NT2/D1 (cell line): ENCODE results near the gene PODXL2.
"Not testable (repeated sequence)": the region's sequence is repeated elsewhere in the genome, so short reads cannot be mapped to it uniquely, and the experiment has no call there.

Experiments
- SUZ12 ChIP-seq: IDR thresholded peaks from 2 replicates; pipeline ENCODE4 v1.6.1; 2011; ENCODE audit not compliant: insufficient read length, insufficient read depth; ENCODE audit errors: extremely low read depth
- YY1 ChIP-seq: IDR thresholded peaks from 2 replicates; pipeline ENCODE4 v1.6.1; 2011; ENCODE audit not compliant: insufficient read length, insufficient read depth
- ZNF274 ChIP-seq: IDR thresholded peaks from 2 replicates; pipeline ENCODE4 v1.6.1; 2011; ENCODE audit warnings: mild to moderate bottlenecking, low read depth, low read length

DNA sequence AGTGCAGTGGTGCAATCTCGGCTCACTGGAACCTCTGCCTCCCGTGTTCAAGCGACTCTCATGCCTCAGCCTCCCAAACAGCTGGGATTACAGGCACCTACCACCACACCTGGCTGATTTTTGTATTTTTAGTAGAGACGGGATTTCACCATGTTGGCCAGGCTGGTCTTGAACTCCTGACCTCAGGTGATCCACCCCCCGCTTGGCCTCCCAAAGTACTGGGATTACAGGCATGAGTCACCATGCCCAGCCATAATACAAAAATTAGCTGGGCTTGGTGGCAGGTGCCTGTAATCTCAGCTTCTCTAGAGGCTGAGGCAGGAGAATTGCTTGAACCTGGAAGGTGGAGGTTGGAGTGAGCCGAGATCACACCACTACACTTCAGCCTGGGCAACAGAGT is 26.0 kb downstream of the PODXL2 start:
- not testable (repeated sequence) for TF ChIP-seq YY1, ZNF274, SUZ12
